ENCODE measurements around the gene MRAP.

DNA sequence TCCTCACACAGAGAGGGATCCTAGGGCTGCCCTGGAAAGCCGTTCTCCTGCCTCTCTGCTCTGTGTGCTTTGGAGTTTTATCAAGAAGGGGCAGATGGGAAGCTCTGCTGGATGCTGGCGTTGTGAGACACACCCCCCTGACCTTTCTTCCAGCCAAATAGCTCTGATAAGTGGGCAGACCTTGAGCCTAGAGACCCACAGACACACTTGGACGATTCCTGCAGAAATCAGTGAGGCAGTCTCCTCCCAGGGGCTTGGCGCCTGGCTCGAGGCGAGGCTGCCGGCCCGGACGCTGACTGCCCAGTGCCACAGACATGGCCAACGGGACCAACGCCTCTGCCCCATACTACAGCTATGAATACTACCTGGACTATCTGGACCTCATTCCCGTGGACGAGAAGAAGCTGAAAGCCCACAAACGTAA is at the start of gene MRAP:
- no peak for TF ChIP-seq POLR2A (IDR thresholded peaks at IDR 0.05)
- TF ChIP-seq, protein P1, sequence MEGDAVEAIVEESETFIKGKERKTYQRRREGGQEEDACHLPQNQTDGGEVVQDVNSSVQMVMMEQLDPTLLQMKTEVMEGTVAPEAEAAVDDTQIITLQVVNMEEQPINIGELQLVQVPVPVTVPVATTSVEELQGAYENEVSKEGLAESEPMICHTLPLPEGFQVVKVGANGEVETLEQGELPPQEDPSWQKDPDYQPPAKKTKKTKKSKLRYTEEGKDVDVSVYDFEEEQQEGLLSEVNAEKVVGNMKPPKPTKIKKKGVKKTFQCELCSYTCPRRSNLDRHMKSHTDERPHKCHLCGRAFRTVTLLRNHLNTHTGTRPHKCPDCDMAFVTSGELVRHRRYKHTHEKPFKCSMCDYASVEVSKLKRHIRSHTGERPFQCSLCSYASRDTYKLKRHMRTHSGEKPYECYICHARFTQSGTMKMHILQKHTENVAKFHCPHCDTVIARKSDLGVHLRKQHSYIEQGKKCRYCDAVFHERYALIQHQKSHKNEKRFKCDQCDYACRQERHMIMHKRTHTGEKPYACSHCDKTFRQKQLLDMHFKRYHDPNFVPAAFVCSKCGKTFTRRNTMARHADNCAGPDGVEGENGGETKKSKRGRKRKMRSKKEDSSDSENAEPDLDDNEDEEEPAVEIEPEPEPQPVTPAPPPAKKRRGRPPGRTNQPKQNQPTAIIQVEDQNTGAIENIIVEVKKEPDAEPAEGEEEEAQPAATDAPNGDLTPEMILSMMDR (IDR thresholded peaks at IDR 0.05), result no peak
